NCI-H446 (cell line): ENCODE data around the gene KCNK3.
"Not testable (repeated sequence)": the region's sequence is repeated elsewhere in the genome, so short reads cannot be mapped to it uniquely, and the experiment has no call there.

Experiments
- DNase-seq, 2 experiments: peaks; one replicate each; lab custom pipeline; 2025; lab: John Stamatoyannopoulos, UW

KCNK3 gene

GRCh38 chr2:26730549-26731344 lies 38.2 kb downstream of the KCNK3 start:
- DNase-seq: no peak

- no peak for DNase-seq
Observed at GRCh38 chr2:26731714-26732113, 39.2 kb downstream of the KCNK3 start.

- no peak for DNase-seq
Observed at GRCh38 chr2:26732446-26732845, 39.9 kb downstream of the KCNK3 start.

DNA sequence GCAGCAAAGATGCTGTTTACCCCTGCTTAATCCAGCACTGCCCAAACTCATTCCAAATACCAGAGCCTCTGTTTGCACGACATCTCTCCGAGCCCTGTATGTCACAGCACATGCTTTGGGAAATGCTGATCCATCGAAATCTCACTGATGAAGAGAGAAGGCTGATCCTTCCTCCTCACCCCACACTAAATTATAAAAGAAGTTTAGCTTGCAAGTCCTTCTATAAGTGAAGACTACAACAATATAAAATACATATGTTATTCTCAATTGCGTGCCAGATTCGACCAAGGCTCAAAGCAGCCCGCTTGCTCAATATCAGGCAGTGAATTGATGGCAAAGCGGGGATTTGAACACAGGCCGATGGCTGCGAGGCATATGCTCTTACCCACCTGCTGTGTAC lies 40.9 kb downstream of the KCNK3 start:
- DNase-seq: no peak

GRCh38 chr2:26735097-26735496 lies 42.6 kb downstream of the KCNK3 start:
- DNase-seq: no peak

GRCh38 chr2:26735883-26736588 lies 43.5 kb downstream of the KCNK3 start:
- no peak for DNase-seq

- DNase-seq: no peak
Observed at GRCh38 chr2:26737221-26737620, 44.7 kb downstream of the KCNK3 start.

DNA sequence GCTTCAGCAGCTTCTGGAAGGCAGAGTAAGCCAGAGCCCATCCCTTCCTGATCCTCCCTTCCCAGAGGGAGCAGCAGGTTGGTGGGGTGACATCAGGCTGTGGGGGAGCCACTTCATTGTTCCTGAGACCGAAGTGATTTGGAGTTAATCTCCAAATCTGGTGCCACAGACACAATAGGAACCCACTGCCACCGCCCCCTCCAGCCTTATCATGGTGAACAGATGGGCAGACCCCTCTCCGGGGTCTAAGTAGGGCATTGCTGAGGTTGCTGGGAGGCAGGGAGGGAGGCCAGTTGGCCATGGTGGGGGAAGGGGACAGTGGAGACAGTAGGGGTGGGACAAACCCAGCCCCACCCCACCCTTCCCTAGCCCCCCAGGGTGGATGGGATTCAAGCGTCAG lies 46.0 kb downstream of the KCNK3 start:
- no peak for DNase-seq

- no peak for DNase-seq
Observed at GRCh38 chr2:26739514-26739913, 47.0 kb downstream of the KCNK3 start.

- no peak for DNase-seq
Observed at GRCh38 chr2:26740346-26740745, 47.8 kb downstream of the KCNK3 start.

DNA sequence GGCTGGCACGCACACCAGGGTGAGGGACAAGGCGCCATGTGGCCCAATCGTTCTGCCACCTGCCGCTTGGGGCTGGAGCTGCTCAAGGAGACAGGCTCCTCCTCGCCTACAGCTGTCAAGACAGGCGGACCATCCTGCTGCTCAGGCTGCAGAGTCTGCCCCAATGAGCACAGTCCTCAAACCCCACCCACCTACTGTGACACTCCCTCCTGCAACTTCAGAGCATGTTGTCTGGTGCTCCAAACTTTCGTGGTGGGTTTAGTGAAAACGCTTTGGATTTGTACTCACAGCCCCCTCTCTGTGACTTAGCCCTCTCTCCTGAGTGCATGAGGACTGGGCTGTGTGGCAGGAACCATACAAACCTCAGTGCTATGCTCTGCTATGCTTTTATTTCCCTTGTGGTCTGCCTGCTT lies 48.4 kb downstream of the KCNK3 start:
- peak in 1 of 2 experiments; percentile 62 for DNase-seq

- DNase-seq: peak in 1 of 2 experiments; percentile 7
Observed at GRCh38 chr2:26742048-26742770, 49.7 kb downstream of the KCNK3 start.

GRCh38 chr2:26743852-26744251 lies 51.3 kb downstream of the KCNK3 start:
- no peak for DNase-seq

DNA sequence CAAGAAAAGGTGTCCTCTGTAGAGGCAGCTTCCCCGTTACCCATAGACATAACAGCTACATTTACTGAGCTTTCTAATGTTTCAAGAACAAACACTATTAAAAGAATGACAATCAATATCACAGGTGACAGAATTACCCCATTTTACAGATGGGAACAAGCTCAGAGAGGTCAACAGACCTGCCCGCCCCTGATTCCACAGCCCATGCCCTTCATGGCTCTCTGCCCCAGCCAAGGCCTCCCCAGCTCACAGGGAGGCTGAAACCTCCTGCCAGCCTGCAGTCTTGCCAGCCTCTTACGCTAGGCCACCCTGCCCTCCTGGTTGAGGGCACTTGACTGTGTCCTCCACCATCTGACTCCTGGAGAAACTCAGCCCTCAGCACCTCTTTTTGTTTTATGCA lies 52.4 kb downstream of the KCNK3 start:
- DNase-seq: no peak

DNA sequence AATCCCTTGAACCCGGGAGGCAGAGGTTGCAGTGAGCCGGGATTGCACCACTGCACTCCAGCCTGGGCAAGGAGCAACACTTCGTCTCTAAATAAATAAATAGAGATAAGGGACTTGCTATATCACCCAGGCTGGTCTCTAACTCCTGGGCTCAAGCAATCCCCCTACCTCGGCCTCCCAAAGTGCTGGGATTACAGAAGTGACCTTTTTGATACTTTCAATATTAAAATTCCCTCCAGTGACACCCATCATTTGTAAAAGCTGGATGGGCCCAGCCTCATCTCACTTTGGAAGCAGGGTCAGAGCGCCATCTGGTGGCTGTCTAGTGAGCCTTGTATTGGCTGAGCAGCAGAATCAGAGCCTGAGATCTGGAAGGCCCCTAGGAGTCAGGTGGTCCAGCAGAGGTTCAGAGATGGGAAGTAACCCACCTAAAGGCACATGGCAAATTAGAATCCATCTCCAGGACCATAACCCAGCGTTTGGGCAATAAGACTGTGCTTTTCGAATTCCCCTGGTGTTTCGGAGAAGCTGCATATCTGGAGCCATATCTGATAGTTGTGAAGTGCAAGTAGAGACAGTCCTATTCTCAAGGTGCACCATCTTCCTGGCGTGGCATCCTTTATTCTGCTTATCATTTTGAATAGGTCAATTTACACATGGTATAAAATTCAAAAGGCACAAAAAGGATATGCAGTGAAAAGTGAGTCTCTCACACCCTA lies 53.2 kb downstream of the KCNK3 start:
- peak; percentile 66 to 84 for DNase-seq

DNA sequence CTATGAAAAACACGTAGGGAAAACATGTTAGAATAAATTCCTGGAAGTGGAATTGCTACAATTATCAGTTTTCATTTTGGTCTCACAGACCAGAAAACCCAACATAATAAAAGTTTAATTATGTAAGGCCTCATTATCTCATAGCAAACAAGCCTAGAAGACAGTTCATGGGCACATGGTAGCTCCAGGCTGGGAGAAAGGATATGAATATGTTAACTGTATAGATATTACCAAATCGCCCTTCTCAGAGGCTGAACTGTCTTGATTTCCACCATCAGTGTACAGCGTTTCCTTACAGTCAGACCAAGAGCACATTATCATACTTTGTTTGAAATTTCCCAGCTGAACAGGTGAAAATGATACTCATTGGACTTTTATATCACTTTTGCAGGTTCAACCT lies 54.4 kb downstream of the KCNK3 start:
- no peak for DNase-seq

DNA sequence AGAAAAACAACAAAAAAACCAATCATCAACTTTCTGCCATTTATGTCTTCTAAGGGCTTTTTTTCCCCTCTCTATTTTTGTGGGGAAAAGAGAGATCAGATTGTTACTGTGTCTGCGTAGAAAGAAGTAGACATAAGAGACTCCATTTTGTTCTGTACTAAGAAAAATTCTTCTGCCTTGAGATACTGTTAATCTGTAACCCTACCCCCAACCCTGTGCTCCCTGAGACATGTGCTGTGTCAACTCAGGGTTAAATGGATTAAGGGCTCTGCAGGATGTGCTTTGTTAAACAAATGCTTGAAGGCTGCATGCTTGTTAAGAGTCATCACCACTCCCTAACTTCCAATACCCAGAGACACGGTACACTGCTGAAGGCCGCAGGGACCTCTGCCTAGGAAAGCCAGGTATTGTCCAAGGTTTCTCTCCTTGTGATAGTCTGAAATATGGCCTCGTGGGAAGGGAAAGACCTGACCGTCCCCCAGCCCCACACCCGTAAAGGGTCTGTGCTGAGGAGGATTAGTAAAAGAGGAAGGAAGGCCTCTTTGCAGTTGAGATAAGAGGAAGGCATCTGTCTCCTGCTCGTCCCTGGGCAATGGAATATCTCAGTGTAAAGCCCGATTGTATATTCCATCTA lies 57.4 kb downstream of the KCNK3 start:
- DNase-seq: not testable (repeated sequence)

DNA sequence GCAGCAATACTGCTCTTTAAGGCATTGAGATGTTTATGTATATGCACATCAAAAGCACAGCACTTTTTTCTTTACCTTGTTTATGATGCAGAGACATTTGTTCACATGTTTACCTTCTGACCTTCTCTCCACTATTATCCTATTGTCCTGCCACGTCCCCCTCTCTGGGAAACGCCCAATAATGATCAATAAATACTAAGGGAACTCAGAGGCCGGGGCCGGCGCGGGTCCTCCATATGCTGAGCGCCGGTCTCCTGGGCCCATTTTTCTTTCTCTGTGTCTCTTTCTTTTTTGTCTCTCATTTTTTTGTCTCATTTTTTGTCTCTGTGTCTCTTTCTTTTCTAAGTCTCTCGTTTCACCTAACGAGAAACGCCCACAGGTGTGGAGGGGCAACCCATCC lies 57.9 kb downstream of the KCNK3 start:
- not testable (repeated sequence) for DNase-seq

DNA sequence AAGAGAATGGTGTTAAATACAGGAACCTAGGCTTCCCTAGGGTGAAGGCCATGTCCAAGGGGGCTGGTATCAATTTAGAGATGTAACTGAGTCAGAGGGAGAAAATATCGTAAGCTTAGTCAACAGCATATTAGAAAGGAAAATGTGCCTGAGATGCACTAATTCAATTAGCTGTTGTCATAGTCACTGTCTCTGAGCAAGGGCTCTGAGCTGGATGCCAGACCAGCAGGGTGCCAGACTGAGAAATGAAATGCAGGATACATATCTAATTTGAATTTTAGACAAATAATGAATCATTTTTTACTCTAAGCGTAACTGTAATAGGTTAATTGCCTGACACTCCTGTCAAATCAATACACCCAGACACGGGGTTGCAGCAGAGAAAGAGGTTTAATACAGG lies 60.1 kb downstream of the KCNK3 start:
- DNase-seq: peak; percentile 8 to 57

DNA sequence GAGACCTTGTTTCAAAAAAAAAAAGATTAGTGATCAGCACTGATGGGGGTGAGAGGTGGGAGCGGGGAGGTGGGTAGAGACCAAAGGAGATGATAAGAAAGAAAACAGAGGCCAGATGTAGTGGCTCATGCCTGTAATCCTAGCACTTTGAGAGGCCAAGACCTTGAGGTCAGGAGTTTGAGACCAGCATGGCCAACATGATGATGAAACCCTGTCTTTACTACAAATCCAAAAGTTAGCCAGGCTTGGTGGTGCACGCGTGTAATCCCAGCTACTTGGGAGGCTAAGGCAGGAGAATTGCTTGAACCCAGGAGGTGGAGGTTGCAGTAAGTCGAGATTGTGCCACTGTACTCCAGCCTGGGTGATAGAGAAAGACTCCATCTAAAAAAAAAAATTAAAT lies 62.0 kb downstream of the KCNK3 start:
- DNase-seq: no peak

DNA sequence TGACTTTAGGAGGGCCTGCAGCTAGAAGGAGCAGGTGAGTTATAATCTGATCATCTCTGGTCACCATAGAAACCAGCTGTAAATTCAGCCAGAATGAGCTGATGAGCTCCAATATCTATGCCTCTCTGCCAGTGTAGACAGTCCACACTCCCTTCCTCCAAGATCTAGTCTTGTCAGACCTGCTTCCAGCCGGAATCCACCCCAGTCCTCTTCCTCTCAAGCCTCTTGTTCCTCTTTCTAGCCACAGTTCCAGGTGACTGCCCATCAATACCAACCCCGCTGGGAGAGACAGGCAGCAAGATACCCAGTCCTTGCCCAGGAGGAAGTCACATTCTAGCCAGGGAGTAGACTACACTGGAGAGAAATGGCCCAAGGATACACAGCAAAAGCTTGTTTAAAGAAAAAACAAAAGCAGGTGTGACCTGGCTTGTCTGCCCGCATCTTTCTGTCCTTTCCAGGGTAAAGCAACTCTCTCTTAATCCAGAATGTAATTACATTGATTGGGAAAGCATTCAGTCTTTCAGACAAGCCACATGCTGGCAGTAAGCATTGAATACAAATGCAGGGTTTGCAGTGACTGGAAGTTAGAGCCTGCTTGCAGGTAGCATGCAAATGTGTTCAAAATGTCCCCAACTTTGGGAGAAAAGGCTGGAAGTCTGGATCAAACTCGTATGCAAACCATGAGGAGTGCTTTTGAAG lies 62.6 kb downstream of the KCNK3 start:
- DNase-seq: no peak
